Daoy (cell line): Measurements from ENCODE around the gene ACTR1A. TPM values are rescaled to one million over a fixed set of nuclear protein-coding genes. Genes with fewer than 3 reads are reported as not detected.
A peak's percentile ranks its signal among the peaks of the same experiment; 100 is the strongest.

ENCODE experiments used
- DNase-seq: peaks from one replicate; pipeline ENCODE4 v3.0.0-alpha.2; 2015; ENCODE audit warnings: low read depth
- total RNA-seq: library from RNA; depleted of rRNA; stranded (reverse); fragments of >200 nt; shearing (Covaris generic); gene quantifications from 2 replicates; pipeline ENCODE4 v1.2.3, GENCODE V29; 2014

Gene ACTR1A
- total RNA-seq, 1 experiment from 2014 or later = 79.4 TPM

GRCh38 chr10:102485093-102485784, 17.3 kb downstream of the ACTR1A start:
- no peak for DNase-seq

GRCh38 chr10:102484021-102484420, 18.5 kb downstream of the ACTR1A start:
- DNase-seq = no peak

GRCh38 chr10:102480396-102480795, 22.1 kb downstream of the ACTR1A start:
- no peak for DNase-seq

GRCh38 chr10:102479651-102480050, 22.9 kb downstream of the ACTR1A start:
- DNase-seq = no peak

- DNase-seq = no peak
These were observed 25.9 kb downstream of the ACTR1A start for GRCh38 chr10:102476466-102477141.

GRCh38 chr10:102475451-102476040, 27.0 kb downstream of the ACTR1A start:
- no peak for DNase-seq

GRCh38 chr10:102473445-102474331, 28.8 kb downstream of the ACTR1A start:
- no peak for DNase-seq

GRCh38 chr10:102470579-102471546, 31.6 kb downstream of the ACTR1A start:
- no peak for DNase-seq

GRCh38 chr10:102468683-102469082, 33.8 kb downstream of the ACTR1A start:
- DNase-seq = no peak

GRCh38 chr10:102467971-102468438, 34.5 kb downstream of the ACTR1A start:
- DNase-seq = no peak

- no peak for DNase-seq
These were observed 35.2 kb downstream of the ACTR1A start for GRCh38 chr10:102467318-102467717.

- no peak for DNase-seq
These were observed 37.0 kb downstream of the ACTR1A start for GRCh38 chr10:102465466-102465865.

GRCh38 chr10:102463983-102464382, 38.5 kb downstream of the ACTR1A start:
- DNase-seq = no peak

- DNase-seq = no peak
These were observed 39.9 kb downstream of the ACTR1A start for GRCh38 chr10:102462512-102463054.

- DNase-seq = peak; percentile 90
These were observed 41.1 kb downstream of the ACTR1A start for GRCh38 chr10:102461187-102462054.

GRCh38 chr10:102460836-102461186, 41.7 kb downstream of the ACTR1A start:
- DNase-seq = no peak

- DNase-seq = no peak
These were observed 43.9 kb downstream of the ACTR1A start for GRCh38 chr10:102458656-102459055.

GRCh38 chr10:102457591-102458150, 44.8 kb downstream of the ACTR1A start:
- DNase-seq = no peak

- DNase-seq = peak; percentile 79
These were observed 46.5 kb downstream of the ACTR1A start for GRCh38 chr10:102455893-102456471.
